ENCODE results near the gene PLA2G4A. TPM values are rescaled to one million over a fixed set of nuclear protein-coding genes. Genes with fewer than 3 reads are reported as not detected.

PLA2G4A gene
- total RNA-seq, 1 experiment from 2014 or later: 0.39 TPM

DNA sequence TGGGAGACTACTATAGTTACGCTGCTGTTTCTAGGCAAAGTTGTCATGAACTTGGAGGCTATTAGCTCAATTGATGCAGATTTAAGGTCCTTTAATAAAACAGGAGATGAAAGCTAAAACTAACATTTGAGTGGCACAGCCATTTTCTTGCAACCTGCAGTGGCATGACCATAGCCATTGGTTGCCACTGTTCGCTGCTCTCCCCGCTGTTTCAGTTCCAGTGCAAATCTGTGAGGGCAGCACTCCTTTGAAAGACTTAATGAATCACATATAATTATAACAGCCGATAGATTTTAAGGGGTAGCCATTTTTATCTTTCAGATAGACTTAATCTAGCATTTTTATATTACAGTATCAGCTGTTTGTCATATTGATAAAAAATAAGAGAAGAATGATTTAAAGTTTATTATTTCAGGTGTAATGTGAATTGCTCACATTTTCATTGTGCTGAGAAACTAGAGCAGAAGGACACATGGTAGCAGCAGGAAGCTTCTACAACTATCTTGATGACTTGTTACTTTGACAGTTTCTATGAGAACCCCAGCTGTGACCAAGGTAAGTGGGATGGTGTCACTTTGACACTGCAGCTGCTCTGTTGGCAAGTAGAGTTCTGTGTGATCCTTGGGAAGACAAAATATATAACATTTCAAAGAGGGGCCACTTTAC is 203.7 kb downstream of the PLA2G4A start:
- Histone ChIP-seq H3K4me1 (ENCODE audit: insufficient read depth, low read length) (no peaks in the 10 kb centered on the region), H3K4ac (ENCODE audit: low read depth, low read length) (no peak overlapping the region), H3K56ac (ENCODE audit: insufficient read length, low read depth, low read length) (no peak overlapping the region), H2BK120ac (ENCODE audit: low read depth, low read length, poor library complexity, severe bottlenecking) (no peak overlapping the region), H3K9me3 (ENCODE audit: control insufficient read depth, low read depth, low read length) (no peaks in the 10 kb centered on the region), H3T11ph (ENCODE audit: low read length) (no peak overlapping the region), H4K8ac (replicated peaks; ENCODE audit: insufficient read length, low read depth, low read length) (no peak overlapping the region), H3K18ac (ENCODE audit: insufficient read length, low read depth, low read length) (no peak overlapping the region), H2AK5ac (ENCODE audit: insufficient read length, low read length) (no peak overlapping the region), H2BK12ac (ENCODE audit: insufficient read length, low read depth, low read length) (no peak overlapping the region), H2BK20ac (ENCODE audit: low read depth, low read length, poor library complexity, severe bottlenecking) (no peak overlapping the region), H3K27me3 (ENCODE audit: insufficient read depth, low read length) (no peaks in the 10 kb centered on the region), H2BK5ac (ENCODE audit: insufficient read length, low read length) (no peak overlapping the region), H3K23ac (ENCODE audit: insufficient read length, low read depth, low read length) (no peak overlapping the region), H3K27ac (ENCODE audit: insufficient read length, low read depth, low read length) (no peak overlapping the region), H2AFZ (ENCODE audit: low read length) (no peak overlapping the region), H3K79me2 (ENCODE audit: insufficient read depth, low read length) (no peaks in the 10 kb centered on the region), H4K20me1 (ENCODE audit: control insufficient read depth, insufficient read depth, insufficient read length) (no peaks in the 10 kb centered on the region), H4K5ac (ENCODE audit: insufficient read length, low read depth, low read length) (no peak overlapping the region), H4K91ac (ENCODE audit: insufficient read length, low read depth, low read length) (no peak overlapping the region), H3K14ac (ENCODE audit: insufficient read depth, low read length) (no peak overlapping the region), H3K23me2 (ENCODE audit: insufficient read length, low read depth, low read length, poor library complexity, severe bottlenecking) (no peaks in the 10 kb centered on the region), H2BK15ac (ENCODE audit: low read depth, low read length) (no peak overlapping the region), H3K4me2 (ENCODE audit: insufficient read depth, insufficient read length, low read length) (no peak overlapping the region), H3K9ac (ENCODE audit: extremely low read depth, insufficient read length, low read length) (no peak overlapping the region), H3K79me1 (ENCODE audit: insufficient read depth, low read depth, low read length, poor library complexity, severe bottlenecking) (no peaks in the 10 kb centered on the region)
- Mint-ChIP-seq H3K36me3 (ENCODE audit: insufficient read depth in 1 of 3, low read depth in 3 of 3) (peaks cover 0 to 9% (median 2%) of the 10 kb centered on the region in 3 experiments; a peak in 5 of 7 replicates), H3K27ac (no peak overlapping the region; a peak in 1 of 7 replicates), H3K27me3 (ENCODE audit: low read depth) (no peaks in the 10 kb centered on the region), H3K9me3 (peaks cover 3 to 15% of the 10 kb centered on the region in 2 experiments; a peak in 3 of 5 replicates), H3K4me1 (no peaks in the 10 kb centered on the region), H3K4me3 (no peak overlapping the region)
- no CpG with 5 or more reads among the region's 4 CpGs for WGBS (ENCODE audit: extremely low coverage, insufficient read length, low lambda C conversion rate)
- DNase-seq: no peak
- TF ChIP-seq, protein P1, sequence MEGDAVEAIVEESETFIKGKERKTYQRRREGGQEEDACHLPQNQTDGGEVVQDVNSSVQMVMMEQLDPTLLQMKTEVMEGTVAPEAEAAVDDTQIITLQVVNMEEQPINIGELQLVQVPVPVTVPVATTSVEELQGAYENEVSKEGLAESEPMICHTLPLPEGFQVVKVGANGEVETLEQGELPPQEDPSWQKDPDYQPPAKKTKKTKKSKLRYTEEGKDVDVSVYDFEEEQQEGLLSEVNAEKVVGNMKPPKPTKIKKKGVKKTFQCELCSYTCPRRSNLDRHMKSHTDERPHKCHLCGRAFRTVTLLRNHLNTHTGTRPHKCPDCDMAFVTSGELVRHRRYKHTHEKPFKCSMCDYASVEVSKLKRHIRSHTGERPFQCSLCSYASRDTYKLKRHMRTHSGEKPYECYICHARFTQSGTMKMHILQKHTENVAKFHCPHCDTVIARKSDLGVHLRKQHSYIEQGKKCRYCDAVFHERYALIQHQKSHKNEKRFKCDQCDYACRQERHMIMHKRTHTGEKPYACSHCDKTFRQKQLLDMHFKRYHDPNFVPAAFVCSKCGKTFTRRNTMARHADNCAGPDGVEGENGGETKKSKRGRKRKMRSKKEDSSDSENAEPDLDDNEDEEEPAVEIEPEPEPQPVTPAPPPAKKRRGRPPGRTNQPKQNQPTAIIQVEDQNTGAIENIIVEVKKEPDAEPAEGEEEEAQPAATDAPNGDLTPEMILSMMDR (conservative IDR thresholded peaks at IDR 0.05): no peak
